ENCODE measurements around the gene S100PBP. TPM values are rescaled to one million over a fixed set of nuclear protein-coding genes. Genes with fewer than 3 reads are reported as not detected.

The S100PBP gene
- 100 to 1,000 TPM in 1 of 3 donors, 10 to 100 TPM in 2; 84.5 to 114 (median 85.5) TPM for total RNA-seq
- total RNA-seq (2013): 98.8 TPM

DNA sequence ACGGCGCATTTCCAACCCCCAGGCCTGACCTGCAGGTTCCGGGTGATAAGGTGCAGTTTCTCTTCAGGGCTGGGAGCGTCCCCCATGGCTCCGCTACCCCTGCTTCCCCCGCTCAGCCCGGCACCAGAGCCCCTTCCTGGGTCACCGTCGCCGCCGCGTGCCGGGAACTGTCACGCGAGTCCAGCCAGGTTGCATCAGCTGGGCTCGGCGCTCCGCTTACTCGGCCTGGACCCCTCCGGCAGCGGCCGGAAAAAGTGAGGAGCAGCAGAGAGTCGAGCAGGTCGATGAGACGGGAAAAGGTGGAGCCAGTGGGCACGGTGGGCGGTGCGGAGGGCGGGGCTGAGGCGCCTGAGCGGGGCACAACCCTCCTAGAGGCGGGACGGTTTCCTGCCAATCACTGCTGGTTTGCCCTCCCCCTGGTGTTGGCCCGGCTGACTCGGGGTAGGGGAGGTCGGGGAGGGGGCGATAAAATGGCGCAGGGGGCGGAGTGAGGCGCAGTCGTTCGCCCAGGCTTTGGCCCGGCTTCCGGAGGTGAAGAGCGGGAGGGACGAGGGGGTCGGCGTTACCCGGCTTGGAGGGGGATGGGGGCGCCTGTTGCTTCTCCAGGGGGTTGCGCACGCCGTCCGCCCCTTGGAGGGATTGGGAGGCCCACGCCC is at the start of gene S100PBP, which contains the start of gene YARS1:
Gene S100PBP, plus strand, starts transcription at position 495 of the 656 bp plus-strand sequence. CDS start 8,447 bp downstream, outside the sequence.
Gene YARS1, minus strand, starts transcription at position 200 of the 656 bp plus-strand sequence. Its CDS starts 114 bp downstream, at position 86.
- no peaks in the 10 kb centered on the region for H3K9me3 ChIP-seq (ENCODE audit: control insufficient read depth, insufficient read depth, low read length)
- no peaks in the 10 kb centered on the region for H3K27me3 ChIP-seq (ENCODE audit: control insufficient read depth, insufficient read depth, low read length)
- Mint-ChIP-seq H3K9me3 (no peaks in the 10 kb centered on the region), H3K36me3 (no peaks in the 10 kb centered on the region), H3K27me3 (ENCODE audit: low read depth in 2 of 2) (no peaks in the 10 kb centered on the region), H3K4me1 (peaks cover 62 to 70% of the 10 kb centered on the region in 2 donors), H3K27ac (peak within 1 kb of the TSS; percentile 82 to 87), H3K4me3 (peak within 1 kb of the TSS; percentile 95)
- peak within 1 kb of the TSS; percentile 82 for H3K4me3 ChIP-seq (ENCODE audit: low read length)
- intact Hi-C loops (cut with micrococcal nuclease): loop anchor here (1.0 to 2.0 kb wide), 2 partner anchors 18 to 166 kb away; partner anchors contain the start of genes RBBP4 and ZBTB8OS
- H3K36me3 ChIP-seq (ENCODE audit: control insufficient read depth, insufficient read depth, low read length): peaks cover 3% of the 10 kb centered on the region
- WGBS (ENCODE audit: insufficient coverage): under 1% methylated on average over 55 of the region's 55 CpGs
- peak within 1 kb of the TSS; percentile 81 for H3K27ac ChIP-seq (ENCODE audit: low read length)
- TF ChIP-seq, protein P1, sequence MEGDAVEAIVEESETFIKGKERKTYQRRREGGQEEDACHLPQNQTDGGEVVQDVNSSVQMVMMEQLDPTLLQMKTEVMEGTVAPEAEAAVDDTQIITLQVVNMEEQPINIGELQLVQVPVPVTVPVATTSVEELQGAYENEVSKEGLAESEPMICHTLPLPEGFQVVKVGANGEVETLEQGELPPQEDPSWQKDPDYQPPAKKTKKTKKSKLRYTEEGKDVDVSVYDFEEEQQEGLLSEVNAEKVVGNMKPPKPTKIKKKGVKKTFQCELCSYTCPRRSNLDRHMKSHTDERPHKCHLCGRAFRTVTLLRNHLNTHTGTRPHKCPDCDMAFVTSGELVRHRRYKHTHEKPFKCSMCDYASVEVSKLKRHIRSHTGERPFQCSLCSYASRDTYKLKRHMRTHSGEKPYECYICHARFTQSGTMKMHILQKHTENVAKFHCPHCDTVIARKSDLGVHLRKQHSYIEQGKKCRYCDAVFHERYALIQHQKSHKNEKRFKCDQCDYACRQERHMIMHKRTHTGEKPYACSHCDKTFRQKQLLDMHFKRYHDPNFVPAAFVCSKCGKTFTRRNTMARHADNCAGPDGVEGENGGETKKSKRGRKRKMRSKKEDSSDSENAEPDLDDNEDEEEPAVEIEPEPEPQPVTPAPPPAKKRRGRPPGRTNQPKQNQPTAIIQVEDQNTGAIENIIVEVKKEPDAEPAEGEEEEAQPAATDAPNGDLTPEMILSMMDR (IDR thresholded peaks at IDR 0.05): no peak
- DNase-seq (peak; percentile 99 to 100), ATAC-seq (peak; percentile 91 to 99 (median 92))
- H3K4me1 ChIP-seq (ENCODE audit: control insufficient read depth, insufficient read depth, low read length): peaks cover 58% of the 10 kb centered on the region

DNA sequence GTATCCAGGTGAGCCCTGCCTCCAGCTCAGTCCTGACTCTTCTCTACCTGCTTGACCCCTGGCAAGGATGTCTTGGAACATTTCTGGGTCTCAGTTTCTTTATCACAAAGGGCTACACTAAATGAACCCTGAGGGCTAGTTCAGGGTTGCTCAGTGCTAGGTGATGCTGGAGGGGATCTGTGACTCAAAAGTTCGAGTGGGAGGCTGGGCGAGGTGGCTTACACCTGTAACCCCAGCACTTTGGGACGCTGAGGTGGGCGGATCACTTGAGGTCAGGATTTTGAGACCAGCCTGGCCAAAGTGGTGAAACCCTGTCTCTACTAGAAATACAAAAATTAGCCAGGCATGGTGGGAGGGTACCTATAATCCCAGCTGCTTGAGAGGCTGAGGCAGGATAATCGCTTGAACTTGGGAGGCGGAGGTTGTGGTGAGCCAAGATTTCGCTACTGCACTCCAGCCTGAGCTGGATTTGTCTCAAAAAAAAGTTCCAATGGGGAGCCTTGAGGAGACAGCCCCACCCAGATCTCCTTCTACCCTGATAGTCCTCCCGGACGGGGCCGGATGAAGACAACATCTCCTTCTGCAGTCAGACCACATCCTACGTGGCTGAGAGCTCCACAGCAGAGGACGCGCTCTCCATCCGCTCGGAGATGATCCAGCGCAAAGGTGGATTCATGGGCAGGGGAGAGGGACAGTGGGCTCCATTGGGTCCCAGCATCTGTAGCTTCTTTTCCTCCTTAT is 49.2 kb upstream of the S100PBP start:
- H3K27ac Mint-ChIP-seq: no peak overlapping the region
- Histone ChIP-seq H3K9me3 (ENCODE audit: control insufficient read depth, insufficient read depth, low read length) (no peaks in the 10 kb centered on the region), H3K27me3 (ENCODE audit: control insufficient read depth, insufficient read depth, low read length) (no peaks in the 10 kb centered on the region), H3K36me3 (ENCODE audit: control insufficient read depth, insufficient read depth, low read length) (no peaks in the 10 kb centered on the region), H3K27ac (ENCODE audit: low read length) (no peak overlapping the region), H3K4me3 (ENCODE audit: low read length) (no peak overlapping the region), H3K4me1 (ENCODE audit: control insufficient read depth, insufficient read depth, low read length) (peaks cover 7% of the 10 kb centered on the region)
- WGBS (ENCODE audit: insufficient coverage): 80% methylated on average over 16 of the region's 16 CpGs
- intact Hi-C loops (cut with micrococcal nuclease): no loop called here
- H3K9me3 Mint-ChIP-seq: no peaks in the 10 kb centered on the region
- ATAC-seq (no peak), DNase-seq (no peak)
- H3K36me3 Mint-ChIP-seq: no peaks in the 10 kb centered on the region
- TF ChIP-seq, protein P1 (IDR thresholded peaks at IDR 0.05): no peak
- peaks cover 7% of the 10 kb centered on the region in 2 donors for H3K4me1 Mint-ChIP-seq
- no peak overlapping the region for H3K4me3 Mint-ChIP-seq
- H3K27me3 Mint-ChIP-seq (ENCODE audit: low read depth in 2 of 2): no peaks in the 10 kb centered on the region

DNA sequence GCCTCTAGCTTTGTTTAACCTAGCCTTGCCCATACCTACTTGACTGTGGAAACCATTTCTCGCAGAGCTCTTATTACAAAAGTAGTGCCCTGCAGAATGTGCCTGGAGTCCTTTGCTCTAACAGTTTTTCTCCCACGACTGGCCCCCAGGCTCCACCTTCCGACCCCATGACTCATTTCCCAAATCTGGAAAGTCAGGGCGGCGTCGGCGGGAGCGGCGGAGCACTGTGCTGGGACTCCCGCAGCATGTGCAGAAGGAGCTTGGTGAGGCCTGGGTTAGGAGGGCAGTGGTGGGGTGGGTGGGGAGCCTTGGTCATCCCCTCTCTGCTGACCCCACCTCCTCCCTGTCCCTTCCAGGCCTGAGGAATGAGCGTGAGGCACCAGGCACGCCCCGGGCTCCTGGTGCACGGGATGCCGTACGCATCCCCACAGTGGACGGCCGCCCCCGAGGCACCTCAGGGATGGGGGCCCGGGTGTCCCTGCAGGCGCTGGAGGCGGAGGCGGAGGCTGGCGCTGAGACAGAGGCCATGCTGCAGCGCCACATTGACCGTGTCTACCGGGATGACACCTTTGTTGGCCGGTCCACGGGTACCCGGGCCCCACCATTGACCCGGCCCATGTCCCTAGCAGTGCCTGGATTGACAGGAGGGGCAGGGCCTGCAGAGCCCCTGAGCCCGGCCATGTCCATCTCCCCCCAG is 47.8 kb upstream of the S100PBP start:
- Histone ChIP-seq H3K27me3 (ENCODE audit: control insufficient read depth, insufficient read depth, low read length) (no peaks in the 10 kb centered on the region), H3K4me1 (ENCODE audit: control insufficient read depth, insufficient read depth, low read length) (peaks cover 10% of the 10 kb centered on the region), H3K36me3 (ENCODE audit: control insufficient read depth, insufficient read depth, low read length) (peaks cover 12% of the 10 kb centered on the region), H3K4me3 (ENCODE audit: low read length) (no peak overlapping the region), H3K9me3 (ENCODE audit: control insufficient read depth, insufficient read depth, low read length) (no peaks in the 10 kb centered on the region), H3K27ac (ENCODE audit: low read length) (no peak overlapping the region)
- intact Hi-C loops (cut with micrococcal nuclease): no loop called here
- TF ChIP-seq, protein P1 (IDR thresholded peaks at IDR 0.05): no peak
- Mint-ChIP-seq H3K9me3 (no peaks in the 10 kb centered on the region), H3K4me1 (peaks cover 16 to 19% of the 10 kb centered on the region in 2 donors), H3K4me3 (no peak overlapping the region), H3K27me3 (ENCODE audit: low read depth in 2 of 2) (no peaks in the 10 kb centered on the region), H3K27ac (no peak overlapping the region), H3K36me3 (no peaks in the 10 kb centered on the region)
- DNase-seq: no peak
- ATAC-seq: no peak
- 95% methylated on average over 31 of the region's 32 CpGs for whole genome bisulfite sequencing (ENCODE audit: insufficient coverage)
